ENCODE results near the gene PATJ.

The PATJ gene

GRCh38 chr1:62117018-62117750 is 374.9 kb downstream of the PATJ start:
- TF ChIP-seq CTCF (conservative IDR thresholded peaks at IDR 0.05; ENCODE audit: low read length): no peak
- no peak overlapping the region for H3K4me3 ChIP-seq (ENCODE audit: low read length)
- DNase-seq (ENCODE audit: low read depth): peak; percentile 56

GRCh38 chr1:62126579-62127290 is 384.5 kb downstream of the PATJ start:
- DNase-seq (ENCODE audit: low read depth): no peak
- H3K4me3 ChIP-seq (ENCODE audit: low read length): no peak overlapping the region
- TF ChIP-seq CTCF (conservative IDR thresholded peaks at IDR 0.05; ENCODE audit: low read length): no peak

- no peak for DNase-seq (ENCODE audit: low read depth)
- TF ChIP-seq CTCF (conservative IDR thresholded peaks at IDR 0.05; ENCODE audit: low read length): no peak
- no peak overlapping the region for H3K4me3 ChIP-seq (ENCODE audit: low read length)
These were observed 386.5 kb downstream of the PATJ start for GRCh38 chr1:62128745-62129144.

- DNase-seq (ENCODE audit: low read depth): peak; percentile 70
- TF ChIP-seq CTCF (conservative IDR thresholded peaks at IDR 0.05; ENCODE audit: low read length): peak; percentile 97
- H3K4me3 ChIP-seq (ENCODE audit: low read length): no peak overlapping the region
These were observed 388.9 kb downstream of the PATJ start for GRCh38 chr1:62131093-62131725.

- TF ChIP-seq CTCF (conservative IDR thresholded peaks at IDR 0.05; ENCODE audit: low read length): no peak
- H3K4me3 ChIP-seq (ENCODE audit: low read length): no peak overlapping the region
- no peak for DNase-seq (ENCODE audit: low read depth)
These were observed 395.7 kb downstream of the PATJ start for GRCh38 chr1:62138029-62138428.

GRCh38 chr1:62139410-62139809 is 397.1 kb downstream of the PATJ start:
- no peak for TF ChIP-seq CTCF (conservative IDR thresholded peaks at IDR 0.05; ENCODE audit: low read length)
- DNase-seq (ENCODE audit: low read depth): no peak
- H3K4me3 ChIP-seq (ENCODE audit: low read length): no peak overlapping the region
